ENCODE data around the gene PAK2.
"Not testable (repeated sequence)": the region's sequence is repeated elsewhere in the genome, so short reads cannot be mapped to it uniquely, and the experiment has no call there.

Gene PAK2

GRCh38 chr3:196843435-196844110 lies 103.9 kb downstream of the PAK2 start:
- DNase-seq (ENCODE audit: low spot score): no peak

DNA sequence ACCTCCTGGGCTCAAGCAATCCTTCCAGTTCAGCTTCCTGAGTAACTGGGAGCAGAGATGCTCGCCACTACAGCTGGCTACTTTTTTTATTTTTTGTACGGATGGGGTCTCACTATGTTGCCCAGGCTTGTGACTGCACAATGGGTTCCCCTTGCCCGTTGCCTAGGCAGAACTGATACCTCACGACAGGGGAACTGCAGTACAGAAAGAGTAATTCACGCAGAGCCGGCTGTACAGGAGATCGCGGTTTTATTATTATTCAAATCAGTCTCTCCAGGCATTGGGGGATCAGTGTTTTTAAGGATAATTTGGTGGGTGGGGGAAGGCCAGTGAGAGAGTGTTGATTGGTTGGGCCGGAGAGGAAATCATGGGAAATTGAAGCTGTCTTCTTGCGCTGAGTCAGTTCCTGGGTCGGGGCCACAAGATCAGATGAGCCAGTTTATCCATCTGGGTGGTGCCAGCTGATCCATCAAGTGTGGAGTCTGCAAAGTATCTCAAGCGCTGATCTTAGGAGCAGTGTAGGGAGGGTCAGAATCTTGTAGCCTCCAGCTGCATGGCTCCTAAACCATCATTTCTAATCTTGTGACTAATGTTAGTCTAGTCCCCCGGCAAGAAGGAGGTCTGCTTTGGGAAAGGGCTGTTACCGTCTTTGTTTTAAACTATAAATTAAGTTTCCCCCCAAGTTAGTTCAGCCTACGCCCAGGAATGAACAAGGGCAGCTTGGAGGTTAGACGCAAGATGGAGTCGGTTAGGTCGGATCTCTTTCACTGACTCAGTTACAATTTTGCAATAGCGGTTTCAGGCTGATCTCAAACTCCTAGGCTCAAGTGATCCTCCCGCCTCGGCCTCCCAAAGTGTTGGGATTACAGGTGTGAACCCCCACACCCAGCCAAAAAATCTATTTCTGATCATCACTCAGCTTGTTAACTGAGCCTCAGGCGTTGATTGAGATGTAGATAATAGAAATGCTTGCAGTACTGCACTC lies 104.9 kb downstream of the PAK2 start:
- not testable (repeated sequence) for DNase-seq (ENCODE audit: low spot score)

DNA sequence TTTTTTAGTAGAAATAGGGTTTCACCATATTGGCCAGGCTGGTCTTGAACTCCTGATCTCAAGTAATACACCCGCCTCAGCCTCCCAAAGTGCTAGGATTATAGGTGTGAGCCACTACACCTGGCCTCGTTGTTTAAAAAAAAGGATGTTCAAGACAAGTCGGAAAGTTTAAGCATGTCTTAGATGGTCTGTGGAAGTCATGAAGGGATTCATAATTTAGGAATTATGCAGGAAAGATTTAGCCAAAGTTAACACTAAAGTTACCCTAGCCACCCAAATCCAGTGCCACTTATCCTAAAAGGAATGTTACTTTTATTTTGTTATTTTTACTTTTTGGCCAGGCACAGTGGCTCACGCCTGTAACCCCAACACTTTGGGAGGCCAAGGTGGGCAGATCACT lies 108.7 kb downstream of the PAK2 start:
- not testable (repeated sequence) for DNase-seq (ENCODE audit: low spot score)

DNA sequence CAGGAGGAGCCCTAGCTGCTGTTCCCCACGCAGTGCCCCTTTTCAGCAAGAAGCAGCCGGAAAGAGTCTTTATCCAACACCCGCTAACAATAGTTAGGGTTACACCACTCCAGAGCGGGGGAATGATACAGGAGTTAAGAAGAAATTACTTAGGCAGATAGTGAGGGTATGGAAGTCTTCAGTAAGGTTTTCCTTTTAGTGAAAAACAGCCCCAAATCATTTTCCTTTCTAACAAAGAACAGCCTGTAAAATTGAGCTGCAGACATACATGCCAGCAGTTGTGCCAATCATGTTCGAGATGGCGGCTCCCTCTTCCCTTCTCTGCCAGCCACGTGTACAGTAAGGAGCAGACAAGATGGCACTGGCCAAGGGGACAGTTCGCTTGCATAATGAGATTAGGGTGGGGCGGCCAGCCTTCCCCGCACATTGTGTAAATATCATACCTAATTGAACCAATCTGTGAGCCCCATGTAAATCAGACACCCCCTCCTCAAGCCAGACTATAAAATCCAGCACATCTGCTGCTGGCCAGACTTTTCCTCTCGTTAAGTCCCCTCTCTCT lies 109.6 kb downstream of the PAK2 start:
- DNase-seq (ENCODE audit: low spot score): no peak

GRCh38 chr3:196863000-196863399 lies 123.3 kb downstream of the PAK2 start:
- DNase-seq (ENCODE audit: low spot score): not testable (repeated sequence)

- DNase-seq (ENCODE audit: low spot score): peak; percentile 38
These were observed 127.5 kb downstream of the PAK2 start for GRCh38 chr3:196867155-196867506.

- peak; percentile 90 for DNase-seq (ENCODE audit: low spot score)
These were observed 128.0 kb downstream of the PAK2 start, which contains the start of gene SENP5 for GRCh38 chr3:196867507-196868296. SENP5 (plus strand) TSS chr3:196867920; CDS start chr3:196885182, 17,262 bp downstream.

DNA sequence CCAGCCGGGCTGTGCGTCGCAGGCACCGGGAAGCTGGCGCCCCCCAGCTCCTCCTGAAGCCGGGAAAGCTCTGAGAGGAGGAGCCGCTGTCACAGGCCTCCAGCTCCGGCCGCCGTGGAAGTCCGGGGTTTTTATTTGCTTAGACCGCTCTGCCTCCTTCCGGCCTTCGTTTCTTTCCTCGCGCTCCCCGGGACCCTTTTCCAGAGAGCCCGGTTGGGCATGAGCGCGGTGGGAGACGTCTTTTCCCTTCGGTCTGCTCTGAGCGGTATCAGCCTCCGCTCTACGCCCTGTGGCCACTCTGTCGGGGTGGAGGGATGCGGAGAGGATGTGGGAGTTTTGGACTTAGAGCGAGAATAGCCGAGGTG lies 128.6 kb downstream of the PAK2 start:
- peak; percentile 61 for DNase-seq (ENCODE audit: low spot score)

- DNase-seq (ENCODE audit: low spot score): no peak
These were observed 132.7 kb downstream of the PAK2 start for GRCh38 chr3:196872316-196872715.

DNA sequence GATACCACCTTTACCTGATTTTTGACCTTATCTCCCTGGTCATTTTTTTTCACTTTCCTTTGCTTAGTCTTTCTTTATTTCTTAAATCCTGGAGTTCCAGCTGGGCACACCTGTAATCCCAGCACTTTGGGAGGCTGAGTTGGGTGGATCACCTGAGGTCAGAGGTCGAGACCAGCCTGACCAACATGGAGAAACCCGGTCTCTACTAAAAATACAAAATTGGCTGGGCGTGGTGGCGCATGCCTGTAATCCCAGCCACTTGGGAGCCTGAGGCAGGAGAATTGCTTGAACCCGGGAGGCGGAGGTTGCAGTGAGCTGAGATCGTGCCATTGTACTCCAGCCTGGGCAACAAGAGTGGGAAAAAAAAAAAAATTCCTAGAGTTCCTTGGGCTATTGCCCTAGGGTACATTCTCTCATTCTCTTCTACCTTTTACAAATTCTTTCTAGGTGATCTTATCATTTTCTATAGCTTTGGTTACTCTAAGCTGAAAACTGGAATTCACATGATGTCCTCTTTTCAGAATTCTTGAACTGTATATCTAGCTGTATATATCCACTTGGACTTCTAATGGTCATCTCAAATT lies 134.9 kb downstream of the PAK2 start:
- not testable (repeated sequence) for DNase-seq (ENCODE audit: low spot score)

GRCh38 chr3:196875258-196875657 lies 135.6 kb downstream of the PAK2 start:
- no peak for DNase-seq (ENCODE audit: low spot score)
